HG03442 (cell line): ENCODE results near the gene TUBB1.
A peak's percentile ranks its signal among the peaks of the same experiment; 100 is the strongest.
"Not testable (repeated sequence)": the region's sequence is repeated elsewhere in the genome, so short reads cannot be mapped to it uniquely, and the experiment has no call there.

Experiments used
- ATAC-seq: cut with Tn5 transposase; IDR thresholded peaks from one replicate; pipeline ENCODE4 v1.9.1; 2021; ENCODE audit warnings: mild to moderate bottlenecking, moderate library complexity; ENCODE audit not compliant: unreplicated experiment

The TUBB1 gene

GRCh38 chr20:59004763-59005522 lies 14.3 kb upstream of the TUBB1 start:
- peak; percentile 52 for ATAC-seq

- ATAC-seq: no peak
Observed at GRCh38 chr20:59005523-59006166, 13.6 kb upstream of the TUBB1 start.

- ATAC-seq: no peak
Observed at GRCh38 chr20:59006167-59006863, 12.9 kb upstream of the TUBB1 start.

GRCh38 chr20:59006864-59007664 lies 12.2 kb upstream of the TUBB1 start, which contains the start of gene CTSZ:
CTSZ (minus strand) TSS chr20:59007254; CDS start chr20:59007128, 126 bp downstream.
- ATAC-seq: no peak

- peak; percentile 28 for ATAC-seq
Observed at GRCh38 chr20:59007665-59008511, 11.3 kb upstream of the TUBB1 start.

- no peak for ATAC-seq
Observed at GRCh38 chr20:59008715-59009336, 10.4 kb upstream of the TUBB1 start.

- no peak for ATAC-seq
Observed at GRCh38 chr20:59010321-59010994, 8.8 kb upstream of the TUBB1 start.

- ATAC-seq: no peak
Observed at GRCh38 chr20:59010995-59011873, 8.0 kb upstream of the TUBB1 start.

GRCh38 chr20:59011874-59012157 lies 7.4 kb upstream of the TUBB1 start:
- ATAC-seq: not testable (repeated sequence)

- ATAC-seq: no peak
Observed at GRCh38 chr20:59013031-59013951, 5.9 kb upstream of the TUBB1 start.

- no peak for ATAC-seq
Observed at GRCh38 chr20:59013959-59014608, 5.1 kb upstream of the TUBB1 start.

GRCh38 chr20:59014680-59015389 lies 4.4 kb upstream of the TUBB1 start:
- ATAC-seq: no peak

GRCh38 chr20:59015411-59015810 lies 3.8 kb upstream of the TUBB1 start:
- ATAC-seq: no peak

GRCh38 chr20:59015812-59016711 lies 3.2 kb upstream of the TUBB1 start:
- ATAC-seq: no peak
